Loucy (cell line): Measurements from ENCODE around the gene C16orf78.

Experiments used
- H2AFZ ChIP-seq: fragments of 200-600 bp; sonication (generic); 2 replicates; pipeline ENCODE4 v1.6.0; 2016; ENCODE audit warnings: antibody characterized with exemption, mild to moderate bottlenecking, low read length, moderate library complexity
- H3F3A ChIP-seq: fragments of 200-600 bp; 2 replicates; pipeline ENCODE4 v1.6.0; 2016; ENCODE audit warnings: antibody characterized with exemption, low read depth, mild to moderate bottlenecking
- H3K27me3 ChIP-seq: fragments of 200-600 bp; sonication (generic); 2 replicates; pipeline ENCODE4 v1.6.1; 2014; ENCODE audit warnings: low read length, mild to moderate bottlenecking; ENCODE audit not compliant: insufficient read depth, poor library complexity, severe bottlenecking
- H3K36me3 ChIP-seq: fragments of 200-600 bp; sonication (generic); 2 replicates; pipeline ENCODE4 v1.6.1; 2016; ENCODE audit warnings: low read length; ENCODE audit not compliant: insufficient read depth
- H3K4me1 ChIP-seq: fragments of 200-600 bp; sonication (generic); 2 replicates; pipeline ENCODE4 v1.5.1; 2014; ENCODE audit warnings: low read length, mild to moderate bottlenecking; ENCODE audit not compliant: insufficient read depth, poor library complexity, severe bottlenecking
- H3K4me2 ChIP-seq: fragments of 200-600 bp; sonication (generic); 2 replicates; pipeline ENCODE4 v1.6.0; 2014; ENCODE audit warnings: antibody characterized with exemption, low read length, low read depth, mild to moderate bottlenecking; ENCODE audit not compliant: poor library complexity, severe bottlenecking
- H3K4me3 ChIP-seq: fragments of 200-600 bp; sonication (generic); 2 replicates; pipeline ENCODE4 v1.5.1; 2014; ENCODE audit warnings: low read length, mild to moderate bottlenecking, mixed read lengths; ENCODE audit not compliant: poor library complexity, severe bottlenecking
- H3K79me2 ChIP-seq: fragments of 200-600 bp; sonication (generic); 2 replicates; pipeline ENCODE4 v1.6.1; 2014; ENCODE audit warnings: low read length; ENCODE audit not compliant: insufficient read depth
- H3K9ac ChIP-seq: fragments of 200-600 bp; sonication (generic); 2 replicates; pipeline ENCODE4 v1.6.0; 2014; ENCODE audit warnings: mild to moderate bottlenecking, low read depth, low read length, moderate library complexity; ENCODE audit not compliant: poor library complexity, severe bottlenecking
- H3K9me2 ChIP-seq: fragments of 200-600 bp; sonication (generic); replicated peaks from 2 replicates; pipeline ENCODE4 v1.6.1; 2016; ENCODE audit warnings: low read depth, low read length, mixed read lengths
- H3K9me3 ChIP-seq: fragments of 200-600 bp; sonication (generic); 2 replicates; pipeline ENCODE4 v1.6.1; 2014; ENCODE audit warnings: mild to moderate bottlenecking, antibody characterized with exemption, low read length, low read depth; ENCODE audit not compliant: insufficient read depth
- H4K20me1 ChIP-seq: fragments of 200-600 bp; sonication (generic); 2 replicates; pipeline ENCODE4 v1.6.0; 2014; ENCODE audit warnings: antibody characterized with exemption, low read length, mild to moderate bottlenecking; ENCODE audit not compliant: insufficient read depth, poor library complexity, severe bottlenecking
- EZH2phosphoT487 ChIP-seq: fragments of 200-600 bp; IDR thresholded peaks from 2 replicates; pipeline ENCODE4 v1.6.1; 2018; ENCODE audit warnings: antibody characterized with exemption, mild to moderate bottlenecking, moderate library complexity, borderline replicate concordance
- TF ChIP-seq, protein P1 (sequence below): fragments of 200-600 bp; sonication (generic); conservative IDR thresholded peaks from 2 replicates; pipeline ENCODE4 v1.5.1; 2014; ENCODE audit warnings: mild to moderate bottlenecking, antibody characterized with exemption, low read length

Gene C16orf78

DNA sequence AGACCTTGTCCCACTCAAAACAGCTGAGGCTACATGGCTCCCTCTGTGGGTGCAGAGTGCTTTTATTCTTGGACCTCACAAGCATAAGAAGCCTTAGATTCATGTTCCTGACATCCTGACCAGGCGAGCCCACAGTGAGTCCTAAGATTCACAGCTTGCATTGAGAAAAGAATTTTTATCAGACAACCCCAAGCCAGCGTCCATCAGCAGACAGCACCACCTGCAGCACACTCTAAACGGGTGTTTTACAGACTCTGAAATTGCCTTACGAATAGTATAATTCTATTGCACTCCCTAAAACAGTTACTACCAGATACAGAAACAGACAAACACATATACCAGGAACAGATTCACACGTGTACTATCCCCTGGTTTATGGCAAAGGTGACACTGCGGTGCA is 31.9 kb downstream of the C16orf78 start:
- Histone ChIP-seq H3K9me3 (no peaks in the 10 kb centered on the region), H3K36me3 (no peaks in the 10 kb centered on the region), H3K79me2 (no peaks in the 10 kb centered on the region), H3K4me1 (peaks cover 2% of the 10 kb centered on the region), H3K4me3 (no peak overlapping the region), H2AFZ (no peak overlapping the region), H3K9ac (no peak overlapping the region), H3F3A (no peaks in the 10 kb centered on the region), H3K9me2 (no peaks in the 10 kb centered on the region), H3K27me3 (no peaks in the 10 kb centered on the region), H3K4me2 (no peak overlapping the region), H4K20me1 (no peaks in the 10 kb centered on the region)
- no peak for TF ChIP-seq EZH2phosphoT487
- TF ChIP-seq, protein P1, sequence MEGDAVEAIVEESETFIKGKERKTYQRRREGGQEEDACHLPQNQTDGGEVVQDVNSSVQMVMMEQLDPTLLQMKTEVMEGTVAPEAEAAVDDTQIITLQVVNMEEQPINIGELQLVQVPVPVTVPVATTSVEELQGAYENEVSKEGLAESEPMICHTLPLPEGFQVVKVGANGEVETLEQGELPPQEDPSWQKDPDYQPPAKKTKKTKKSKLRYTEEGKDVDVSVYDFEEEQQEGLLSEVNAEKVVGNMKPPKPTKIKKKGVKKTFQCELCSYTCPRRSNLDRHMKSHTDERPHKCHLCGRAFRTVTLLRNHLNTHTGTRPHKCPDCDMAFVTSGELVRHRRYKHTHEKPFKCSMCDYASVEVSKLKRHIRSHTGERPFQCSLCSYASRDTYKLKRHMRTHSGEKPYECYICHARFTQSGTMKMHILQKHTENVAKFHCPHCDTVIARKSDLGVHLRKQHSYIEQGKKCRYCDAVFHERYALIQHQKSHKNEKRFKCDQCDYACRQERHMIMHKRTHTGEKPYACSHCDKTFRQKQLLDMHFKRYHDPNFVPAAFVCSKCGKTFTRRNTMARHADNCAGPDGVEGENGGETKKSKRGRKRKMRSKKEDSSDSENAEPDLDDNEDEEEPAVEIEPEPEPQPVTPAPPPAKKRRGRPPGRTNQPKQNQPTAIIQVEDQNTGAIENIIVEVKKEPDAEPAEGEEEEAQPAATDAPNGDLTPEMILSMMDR, result no peak

DNA sequence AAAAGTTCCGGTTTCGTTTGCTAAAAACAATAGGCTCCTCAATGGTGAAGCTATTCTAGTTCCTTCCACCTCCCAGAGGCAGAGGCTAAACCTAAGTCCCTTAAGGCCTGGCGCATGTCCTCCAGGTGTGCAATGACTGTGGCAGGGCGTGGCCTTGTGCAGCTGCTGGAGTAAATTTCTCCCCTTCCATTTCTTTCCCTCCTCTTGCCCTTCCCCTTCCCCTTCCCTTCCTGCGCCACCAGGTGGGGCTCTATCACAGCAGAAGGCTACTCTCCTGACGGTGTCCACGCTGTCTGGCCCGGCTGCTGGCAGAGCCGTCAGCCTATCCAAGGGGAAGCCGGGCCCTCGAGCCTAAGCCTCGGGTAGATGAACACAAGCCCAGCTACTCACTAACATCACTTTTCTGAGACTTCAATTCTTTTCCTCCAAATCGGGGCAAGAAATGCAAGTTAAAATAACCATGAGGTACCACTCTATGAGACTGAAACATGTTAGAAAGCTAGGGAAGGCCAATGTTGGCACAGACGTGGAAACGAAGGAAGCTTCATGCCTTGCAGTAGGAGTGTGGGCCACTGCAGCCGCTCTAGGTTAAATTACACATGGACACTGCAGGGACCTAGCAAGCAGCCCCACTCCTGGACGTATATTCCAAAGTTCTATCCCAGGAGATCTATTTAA is 34.4 kb downstream of the C16orf78 start:
- no peaks in the 10 kb centered on the region for H3K9me2 ChIP-seq
- no peaks in the 10 kb centered on the region for H4K20me1 ChIP-seq
- H3K36me3 ChIP-seq, result no peaks in the 10 kb centered on the region
- H3K9me3 ChIP-seq, result no peaks in the 10 kb centered on the region
- H3K4me3 ChIP-seq, result no peak overlapping the region
- H3F3A ChIP-seq, result no peaks in the 10 kb centered on the region
- no peaks in the 10 kb centered on the region for H3K27me3 ChIP-seq
- H3K79me2 ChIP-seq, result no peaks in the 10 kb centered on the region
- H2AFZ ChIP-seq, result peak overlapping the region; percentile 76
- no peak overlapping the region for H3K9ac ChIP-seq
- peak overlapping the region; percentile 39 for H3K4me2 ChIP-seq
- TF ChIP-seq, protein P1, result peak; percentile 90
- TF ChIP-seq EZH2phosphoT487, result no peak
- peaks cover 2% of the 10 kb centered on the region for H3K4me1 ChIP-seq

DNA sequence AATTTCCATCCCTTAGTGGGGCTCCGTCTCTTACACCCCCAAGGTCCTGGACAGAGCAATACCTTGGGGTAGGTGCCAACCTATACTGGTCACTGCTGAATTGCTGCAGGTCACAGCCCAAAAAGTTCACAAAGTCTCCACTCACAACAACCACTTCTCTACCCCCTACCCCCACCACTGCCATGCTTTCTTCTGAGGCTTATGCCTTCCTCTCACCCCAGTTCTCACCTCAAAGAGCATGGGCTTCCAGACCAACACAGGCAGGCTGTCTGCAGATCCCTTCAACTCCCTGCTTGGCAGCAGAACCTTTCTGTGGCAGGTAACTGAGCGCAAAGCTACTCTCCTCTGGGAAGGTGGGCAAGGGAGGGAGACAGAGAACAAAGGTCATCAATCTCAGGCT is 35.5 kb downstream of the C16orf78 start:
- Histone ChIP-seq H3K9me2 (no peaks in the 10 kb centered on the region), H3K4me1 (peaks cover 2% of the 10 kb centered on the region), H3K9ac (no peak overlapping the region), H3K4me3 (no peak overlapping the region), H3K9me3 (no peaks in the 10 kb centered on the region), H3F3A (no peaks in the 10 kb centered on the region), H3K27me3 (no peaks in the 10 kb centered on the region), H3K36me3 (no peaks in the 10 kb centered on the region), H2AFZ (no peak overlapping the region), H3K79me2 (no peaks in the 10 kb centered on the region), H3K4me2 (no peak overlapping the region), H4K20me1 (no peaks in the 10 kb centered on the region)
- no peak for TF ChIP-seq EZH2phosphoT487
- TF ChIP-seq, protein P1, result no peak
